ENCODE results near the gene KLHL6.
"Not testable (repeated sequence)": the region's sequence is repeated elsewhere in the genome, so short reads cannot be mapped to it uniquely, and the experiment has no call there.

GRCh38 chr3:183520295-183520694 lies 35.2 kb downstream of the KLHL6 start:
- TF ChIP-seq CTCF (IDR thresholded peaks at IDR 0.05); NFATC4 (CRISPR knock-in tag; IDR thresholded peaks at IDR 0.05); ZBTB21 (CRISPR knock-in tag; IDR thresholded peaks at IDR 0.05; ENCODE audit: borderline replicate concordance); TCF7 (CRISPR knock-in tag; IDR thresholded peaks at IDR 0.05; ENCODE audit: low read depth); CBFB (CRISPR knock-in tag; IDR thresholded peaks at IDR 0.05; ENCODE audit: low read depth); ARID4B (CRISPR knock-in tag; IDR thresholded peaks at IDR 0.05; ENCODE audit: borderline replicate concordance); USF2 (CRISPR knock-in tag; IDR thresholded peaks at IDR 0.05); MYBL2 (CRISPR knock-in tag; IDR thresholded peaks at IDR 0.05); NR2C2 (CRISPR knock-in tag; IDR thresholded peaks at IDR 0.05); MAX (CRISPR knock-in tag; IDR thresholded peaks at IDR 0.05); CREB1 (CRISPR knock-in tag; IDR thresholded peaks at IDR 0.05); ERG (CRISPR knock-in tag; IDR thresholded peaks at IDR 0.05); ZNF121 (CRISPR knock-in tag; IDR thresholded peaks at IDR 0.05): not testable (repeated sequence)
